K562 (cell line): ENCODE measurements around the gene KCNJ4. TPM values are rescaled to one million over a fixed set of nuclear protein-coding genes. Genes with fewer than 3 reads are reported as not detected.

Experiments used
- ATAC-seq: fragments of 200-7000 bp; cut with Tn5 transposase; 3 replicates; pipeline ENCODE4 v1.9.1; 2020; ENCODE audit warnings: moderate library complexity
- BruUV-seq: library from RNA; stranded (reverse); fragments of 400-500 nt; replicated peaks from 2 replicates; lab custom pipeline; 2021; lab: Mats Ljungman, UMichigan
- CTCF ChIA-PET: fragments of 300-600 bp; formaldehyde crosslinking; extraction: SDS; loops from one replicate; lab custom pipeline; 2021; ENCODE audit warnings: low intra/inter-chr PET ratio; lab: Yijun Ruan, JAX
- POLR2A ChIA-PET: fragments of 300-600, 350-650 bp; sonication (Branson Sonifier 250); formaldehyde crosslinking; extraction: SDS; loops from one replicate; lab custom pipeline; 2021; ENCODE audit warnings: antibody characterized with exemption, inconsistent platforms; lab: Yijun Ruan, JAX
- DNase-seq, 4 experiments: peaks; one replicate each; pipeline versions ENCODE4 v3.0.0 to v3.0.0-alpha.2; 2011 to 2018; ENCODE audit warnings: low spot score in 3 of 4, mixed read lengths in 3 of 4; ENCODE audit errors: extremely low read depth in 1 of 4
- FAIRE-seq: peaks from 2 replicates; lab custom pipeline; 2011; peaks lifted over from hg19 to GRCh38; lab: Jason Lieb, UNC
- H2AFZ ChIP-seq: 2 replicates; pipeline ENCODE4 v1.6.0; 2011; ENCODE audit warnings: low read depth, low read length, control low read depth, inconsistent platforms
- H3K27ac ChIP-seq: fragments of 200-600 bp; 3 replicates; pipeline ENCODE4 v1.8.0; 2011; ENCODE audit warnings: low read depth, mild to moderate bottlenecking, control low read depth, inconsistent platforms, low read length, moderate library complexity, mixed read lengths; ENCODE audit errors: extremely low read depth
- H3K27me3 ChIP-seq, 2 experiments: fragments of 300-600 bp in 1 of 2; 2 replicates in 1 of 2; 3 replicates in 1 of 2; pipeline versions ENCODE4 v1.6.0 to v1.8.0; 2011; ENCODE audit warnings: inconsistent platforms in 2 of 2, low read length in 2 of 2, mild to moderate bottlenecking in 1 of 2, mixed read lengths in 1 of 2, moderate library complexity in 1 of 2; ENCODE audit not compliant: control insufficient read depth in 2 of 2, insufficient read depth in 2 of 2
- H3K36me3 ChIP-seq: fragments of 300-600 bp; 3 replicates; pipeline ENCODE4 v1.8.0; 2011; ENCODE audit warnings: mild to moderate bottlenecking, low read length, inconsistent platforms; ENCODE audit not compliant: control insufficient read depth, insufficient read depth
- H3K4me1 ChIP-seq, 2 experiments: fragments of 200-600 bp in 1 of 2; replicated peaks in 1 of 2; 2 replicates in 1 of 2; 3 replicates in 1 of 2; pipeline versions ENCODE4 v1.5.1 to v1.8.0; 2011; ENCODE audit warnings: inconsistent platforms in 2 of 2, low read length in 2 of 2, mild to moderate bottlenecking in 1 of 2, mixed read lengths in 1 of 2, moderate library complexity in 1 of 2; ENCODE audit not compliant: control insufficient read depth in 2 of 2, insufficient read depth in 2 of 2
- H3K4me2 ChIP-seq: 2 replicates; pipeline ENCODE4 v1.6.1; 2011; ENCODE audit warnings: low read length, control low read depth, inconsistent platforms, mixed read lengths; ENCODE audit not compliant: insufficient read depth
- H3K4me3 ChIP-seq: fragments of 200-600 bp; sonication (generic), shearing (Covaris generic); 2 replicates; pipeline ENCODE4 v1.5.1; 2016; ENCODE audit warnings: control low read depth, inconsistent platforms
- H3K79me2 ChIP-seq: fragments of 200-600 bp; 3 replicates; pipeline ENCODE4 v1.8.0; 2011; ENCODE audit warnings: low read length, inconsistent platforms; ENCODE audit not compliant: control insufficient read depth, insufficient read depth
- H3K9ac ChIP-seq, 2 experiments: 2 replicates each; pipeline versions ENCODE4 v1.6.0 to v1.6.1; 2011; ENCODE audit warnings: low read depth in 2 of 2, low read length in 2 of 2, control low read depth in 1 of 2, inconsistent platforms in 1 of 2, mild to moderate bottlenecking in 1 of 2, mixed read lengths in 1 of 2; ENCODE audit not compliant: insufficient read depth in 1 of 2
- H3K9me1 ChIP-seq: one replicate; pipeline ENCODE4 v1.6.0; 2011; ENCODE audit warnings: inconsistent platforms, mild to moderate bottlenecking, low read length, moderate library complexity; ENCODE audit not compliant: control insufficient read depth, insufficient read depth
- H3K9me3 ChIP-seq: replicated peaks from 2 replicates; pipeline ENCODE4 v1.5.1; 2011; ENCODE audit warnings: low read depth, low read length, inconsistent platforms; ENCODE audit not compliant: control insufficient read depth, insufficient read depth
- H4K20me1 ChIP-seq: replicated peaks from 2 replicates; pipeline ENCODE4 v1.6.1; 2011; ENCODE audit warnings: low read length, inconsistent platforms, mixed read lengths; ENCODE audit not compliant: control insufficient read depth, insufficient read depth
- CC2D1A ChIP-seq: fragments of 450-650 bp; IDR thresholded peaks from 2 replicates; pipeline ENCODE4 v1.6.1; 2017; ENCODE audit warnings: mild to moderate bottlenecking
- FOXK1 ChIP-seq: sonication (generic); formaldehyde crosslinking; IDR thresholded peaks from 2 replicates; pipeline ENCODE4 v1.8.0; 2022; ENCODE audit warnings: missing genetic modification reagents, mild to moderate bottlenecking, borderline replicate concordance
- KDM1A ChIP-seq, 2 experiments: fragments of 450-650 bp; IDR thresholded peaks; 2 replicates each; pipeline ENCODE4 v1.6.1; 2016; ENCODE audit warnings: mild to moderate bottlenecking in 2 of 2
- KDM2B ChIP-seq: fragments of 250-450 bp; sonication (Bioruptor Pico); IDR thresholded peaks from 2 replicates; pipeline ENCODE4 v1.8.0; 2021; ENCODE audit warnings: mild to moderate bottlenecking, moderate library complexity
- MLLT1 ChIP-seq, 2 experiments: fragments of 450-650 bp; IDR thresholded peaks; 2 replicates each; pipeline ENCODE4 v1.6.1; 2016
- PATZ1 ChIP-seq: fragments of 250-450 bp; sonication (Bioruptor Pico); IDR thresholded peaks from 2 replicates; pipeline ENCODE4 v1.5.0; 2020; ENCODE audit warnings: mild to moderate bottlenecking, borderline replicate concordance
- RBM22 ChIP-seq: fragments of 200-400 bp; formaldehyde crosslinking; IDR thresholded peaks from 2 replicates; pipeline ENCODE4 v1.6.1; 2018; ENCODE audit warnings: low read length, low read depth; ENCODE audit not compliant: poor library complexity, severe bottlenecking
- ZNF133 ChIP-seq: fragments of 250-450 bp; sonication (Bioruptor Pico); IDR thresholded peaks from 2 replicates; pipeline ENCODE4 v1.4.0; 2020; ENCODE audit warnings: mild to moderate bottlenecking
- WGBS: fragments of 100-300 bp; shearing (Covaris generic); methylation state at CpG from one replicate; pipeline ENCODE4 v1.1.6; 2016; ENCODE audit warnings: low coverage, mixed read lengths; ENCODE audit not compliant: insufficient coverage; ENCODE audit errors: missing lambda C conversion rate; 5-methylcytosine and 5-hydroxymethylcytosine counted together
- in situ Hi-C: fragments of 300-500 bp; cut with MboI; formaldehyde crosslinking; loops from 4 replicates; pipeline ENCODE4 v1.15.0; 2018; ENCODE audit warnings: inconsistent platforms, mixed read lengths
- intact Hi-C: fragments of 100-400 bp; cut with micrococcal nuclease; formaldehyde crosslinking; loops from 2 replicates; pipeline ENCODE4 v1.14.2; 2022
- polyA plus RNA-seq, 8 experiments: library from polyadenylated mRNA; depleted of rRNA in 4 of 8; stranded (reverse) in 5 of 8; unstranded in 3 of 8; fragments of >200 nt; fragmentation: Nextera tagmentation in 2 of 8; fragmentation: Illumina TruSeq in 1 of 8; extraction: Ambion mirVana in 2 of 8; extraction: Trizol in 1 of 8; gene quantifications; 2 replicates each; pipeline versions ENCODE4 v1.2.1 to v1.2.3, GENCODE V29; 2011 to 2014; ENCODE audit warnings: inconsistent platforms in 1 of 8, missing spikeins in 1 of 8
- total RNA-seq, 7 experiments: library from RNA; depleted of rRNA in 6 of 7; stranded (reverse); fragments of >200 nt in 6 of 7; fragmentation: Illumina TruSeq in 2 of 7; extraction: Trizol in 2 of 7; gene quantifications; 2 replicates each; pipeline versions ENCODE4 v1.2.1 to v1.2.3, GENCODE V29; 2011 to 2021; ENCODE audit warnings: low replicate concordance in 1 of 7

The KCNJ4 gene
- total and polyA plus RNA-seq, 9 of the 15 experiments (the other 6 are each of a cell fraction or from before 2014, with no cell fraction given): 0.07 to 0.55 (median 0.09) TPM; not detected in 4

GRCh38 chr22:38479096-38479837 lies 24.3 kb upstream of the KCNJ4 start (continued):
- no peak for TF ChIP-seq MLLT1 (IDR thresholded peaks at IDR 0.05)
- no peak for TF ChIP-seq FOXK1 (CRISPR knock-in tag)

GRCh38 chr22:38477585-38477984 lies 22.6 kb upstream of the KCNJ4 start:
- H3K27ac ChIP-seq: no peak overlapping the region
- DNase-seq (no peak), FAIRE-seq (no peak), ATAC-seq (no peak)
- H3K9me1 ChIP-seq: no peaks in the 10 kb centered on the region
- in situ Hi-C loops (no loop called here), intact Hi-C loops (no loop called here)
- H3K9me3 ChIP-seq: no peaks in the 10 kb centered on the region
- H3K4me2 ChIP-seq: no peak overlapping the region
- no peak overlapping the region for H3K9ac ChIP-seq
- ChIA-PET POLR2A (interaction anchor here (1.1 to 1.9 kb wide), 3 partner anchors 9 to 13 kb away, joined by 3 to 11 read pairs (median 6); partner anchors contain the start of gene KDELR3), CTCF (no interaction called here)
- no peaks in the 10 kb centered on the region; a peak in 1 of 5 replicates for H3K4me1 ChIP-seq
- no TSS peak for BruUV-seq
- 75% methylated on average over 1 of the region's 1 CpG for WGBS
- no peaks in the 10 kb centered on the region for H3K79me2 ChIP-seq
- no peak overlapping the region for H2AFZ ChIP-seq
- no peaks in the 10 kb centered on the region for H4K20me1 ChIP-seq
- no peak for TF ChIP-seq PATZ1
- no peak for TF ChIP-seq CC2D1A
- no peak for TF ChIP-seq KDM1A (IDR thresholded peaks at IDR 0.05)
- no peak for TF ChIP-seq ZNF133
- TF ChIP-seq RBM22: no peak
- TF ChIP-seq KDM2B (CRISPR knock-in tag): no peak
- H3K27me3 ChIP-seq: no peaks in the 10 kb centered on the region
- no peak overlapping the region for H3K4me3 ChIP-seq
- peaks cover 25% of the 10 kb centered on the region; the same call in 2 of the 3 replicates for H3K36me3 ChIP-seq
